Ectodermal cell (in vitro differentiated cells): ENCODE measurements around the gene SMIM17.

ENCODE experiments used
- H3K27ac ChIP-seq: 2 replicates; pipeline ENCODE4 v1.7.0; 2013; ENCODE audit warnings: mild to moderate bottlenecking, low read depth, low read length; ENCODE audit not compliant: insufficient read depth, poor library complexity, severe bottlenecking
- H3K27me3 ChIP-seq: 2 replicates; pipeline ENCODE4 v1.7.0; 2013; ENCODE audit warnings: mild to moderate bottlenecking, low read length; ENCODE audit not compliant: insufficient read depth, control insufficient read depth, poor library complexity, severe bottlenecking
- H3K36me3 ChIP-seq: one replicate; pipeline ENCODE4 v1.7.0; 2013; ENCODE audit warnings: low read length; ENCODE audit not compliant: control insufficient read depth, insufficient read depth
- H3K4me1 ChIP-seq: one replicate; pipeline ENCODE4 v1.7.0; 2013; ENCODE audit warnings: low read length; ENCODE audit not compliant: control insufficient read depth, insufficient read depth
- H3K4me3 ChIP-seq: 2 replicates; pipeline ENCODE4 v1.7.0; 2013; ENCODE audit warnings: low read depth, low read length, control low read depth; ENCODE audit not compliant: insufficient read depth
- H3K9me3 ChIP-seq: 2 replicates; pipeline ENCODE4 v1.7.0; 2013; ENCODE audit warnings: mild to moderate bottlenecking, low read length, moderate library complexity; ENCODE audit not compliant: control insufficient read depth
- WGBS, 2 experiments: methylation state at CpG; one replicate each; pipeline ENCODE4 v1.1.7; 2013; ENCODE audit warnings: missing lambda C conversion rate in 2 of 2; 5-methylcytosine and 5-hydroxymethylcytosine counted together

Gene SMIM17

GRCh38 chr19:56654151-56654550 is 11.2 kb downstream of the SMIM17 start:
- Histone ChIP-seq H3K4me1 (no peaks in the 10 kb centered on the region), H3K27ac (no peak overlapping the region), H3K4me3 (no peak overlapping the region), H3K27me3 (no peaks in the 10 kb centered on the region), H3K36me3 (no peaks in the 10 kb centered on the region), H3K9me3 (peaks cover 6% of the 10 kb centered on the region)
- WGBS, 2 experiments, result 77 to 79% methylated on average over 3 of the region's 3 CpGs

GRCh38 chr19:56660381-56661107 is 17.6 kb downstream of the SMIM17 start:
- Histone ChIP-seq H3K27ac (no peak overlapping the region), H3K4me3 (no peak overlapping the region), H3K27me3 (no peaks in the 10 kb centered on the region), H3K9me3 (peaks cover 2% of the 10 kb centered on the region), H3K36me3 (no peaks in the 10 kb centered on the region), H3K4me1 (no peaks in the 10 kb centered on the region)
- WGBS, 2 experiments, result 87 to 91% methylated on average over 32 of the region's 32 CpGs

DNA sequence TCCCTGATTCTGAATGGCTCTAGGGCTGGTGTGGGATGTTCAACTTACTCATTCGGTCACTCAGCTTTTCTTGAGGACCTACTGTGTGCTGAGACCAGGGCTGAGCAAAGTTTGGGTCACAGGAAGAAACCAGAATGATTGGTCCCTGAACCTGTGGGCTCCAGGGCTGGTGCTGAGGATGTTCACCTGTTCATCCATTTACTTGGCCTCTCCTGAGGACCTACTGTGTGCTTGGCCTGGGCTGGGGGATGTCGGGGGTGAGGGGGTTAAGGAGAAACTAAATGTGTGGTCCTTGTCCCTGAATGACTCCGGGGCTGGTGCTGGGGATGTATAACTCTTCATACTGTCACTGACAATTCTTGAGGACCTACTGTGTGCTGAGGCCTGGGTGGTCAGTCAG is 18.3 kb downstream of the SMIM17 start:
- Histone ChIP-seq H3K4me3 (no peak overlapping the region), H3K36me3 (no peaks in the 10 kb centered on the region), H3K27me3 (no peaks in the 10 kb centered on the region), H3K4me1 (no peaks in the 10 kb centered on the region), H3K27ac (no peak overlapping the region), H3K9me3 (peaks cover 2% of the 10 kb centered on the region)
- WGBS, 2 experiments, result 62 to 76% methylated on average over 3 of the region's 3 CpGs

GRCh38 chr19:56663931-56664500 is 21.1 kb downstream of the SMIM17 start:
- peaks cover 3% of the 10 kb centered on the region for H3K9me3 ChIP-seq

GRCh38 chr19:56664511-56664910 is 21.6 kb downstream of the SMIM17 start:
- H3K27me3 ChIP-seq, result no peaks in the 10 kb centered on the region
- no peaks in the 10 kb centered on the region for H3K4me1 ChIP-seq
- peaks cover 3% of the 10 kb centered on the region for H3K9me3 ChIP-seq
- WGBS, 2 experiments, result 93% methylated on average over 43 of the region's 43 CpGs
- H3K4me3 ChIP-seq, result no peak overlapping the region
- H3K36me3 ChIP-seq, result no peaks in the 10 kb centered on the region
- H3K27ac ChIP-seq, result no peak overlapping the region

More at GRCh38 chr19:56663931-56664500, 21.1 kb downstream of the SMIM17 start:
- no peaks in the 10 kb centered on the region for H3K36me3 ChIP-seq
- 92% methylated on average over 60 of the region's 60 CpGs for WGBS, 2 experiments
- H3K27ac ChIP-seq, result no peak overlapping the region
- no peaks in the 10 kb centered on the region for H3K4me1 ChIP-seq
- H3K27me3 ChIP-seq, result no peaks in the 10 kb centered on the region
- H3K4me3 ChIP-seq, result no peak overlapping the region

- WGBS, 2 experiments, result 73 to 76% methylated on average over 6 of the region's 6 CpGs
- no peak overlapping the region for H3K27ac ChIP-seq
- no peaks in the 10 kb centered on the region for H3K4me1 ChIP-seq
- H3K9me3 ChIP-seq, result peaks cover 3% of the 10 kb centered on the region
- H3K27me3 ChIP-seq, result no peaks in the 10 kb centered on the region
- no peak overlapping the region for H3K4me3 ChIP-seq
- H3K36me3 ChIP-seq, result no peaks in the 10 kb centered on the region
These were observed 24.4 kb downstream of the SMIM17 start for GRCh38 chr19:56667311-56667870.

GRCh38 chr19:56668676-56669075 is 25.7 kb downstream of the SMIM17 start:
- no peaks in the 10 kb centered on the region for H3K27me3 ChIP-seq
- no peak overlapping the region for H3K27ac ChIP-seq
- no peaks in the 10 kb centered on the region for H3K36me3 ChIP-seq
- H3K4me1 ChIP-seq, result no peaks in the 10 kb centered on the region
- WGBS, 2 experiments, result 55 to 63% methylated on average over 9 of the region's 9 CpGs
- no peak overlapping the region for H3K4me3 ChIP-seq
- peaks cover 3% of the 10 kb centered on the region for H3K9me3 ChIP-seq

GRCh38 chr19:56670401-56670960 is 27.5 kb downstream of the SMIM17 start:
- 82 to 83% methylated on average over 17 of the region's 17 CpGs for WGBS, 2 experiments
- Histone ChIP-seq H3K36me3 (no peaks in the 10 kb centered on the region), H3K4me1 (no peaks in the 10 kb centered on the region), H3K4me3 (no peak overlapping the region), H3K27me3 (no peaks in the 10 kb centered on the region), H3K9me3 (peaks cover 10% of the 10 kb centered on the region), H3K27ac (no peak overlapping the region)

GRCh38 chr19:56670961-56671612 is 28.1 kb downstream of the SMIM17 start:
- Histone ChIP-seq H3K4me3 (no peak overlapping the region), H3K9me3 (peaks cover 11% of the 10 kb centered on the region), H3K27me3 (no peaks in the 10 kb centered on the region), H3K27ac (no peak overlapping the region), H3K4me1 (no peaks in the 10 kb centered on the region), H3K36me3 (no peaks in the 10 kb centered on the region)
- WGBS, 2 experiments, result 90 to 91% methylated on average over 35 of the region's 35 CpGs

- no peaks in the 10 kb centered on the region for H3K27me3 ChIP-seq
- H3K4me3 ChIP-seq, result no peak within 1 kb of the TSS
- no peaks in the 10 kb centered on the region for H3K36me3 ChIP-seq
- no peak within 1 kb of the TSS for H3K27ac ChIP-seq
- 81 to 82% methylated on average over 32 of the region's 32 CpGs for WGBS, 2 experiments
- peaks cover 11% of the 10 kb centered on the region for H3K9me3 ChIP-seq
- no peaks in the 10 kb centered on the region for H3K4me1 ChIP-seq
These were observed 28.6 kb downstream of the SMIM17 start, which contains the start of gene ZNF835 for GRCh38 chr19:56671613-56671994. TSS of gene ZNF835 (minus strand) at chr19:56671757. CDS start at chr19:56665198, 6,559 bp downstream.
